NCI-H128 (cell line): Measurements from ENCODE around the gene SLC39A7.

Experiments
- DNase-seq: peaks from one replicate; lab custom pipeline; 2025; ENCODE audit not compliant: unreplicated experiment; lab: John Stamatoyannopoulos, UW

Gene SLC39A7

DNA sequence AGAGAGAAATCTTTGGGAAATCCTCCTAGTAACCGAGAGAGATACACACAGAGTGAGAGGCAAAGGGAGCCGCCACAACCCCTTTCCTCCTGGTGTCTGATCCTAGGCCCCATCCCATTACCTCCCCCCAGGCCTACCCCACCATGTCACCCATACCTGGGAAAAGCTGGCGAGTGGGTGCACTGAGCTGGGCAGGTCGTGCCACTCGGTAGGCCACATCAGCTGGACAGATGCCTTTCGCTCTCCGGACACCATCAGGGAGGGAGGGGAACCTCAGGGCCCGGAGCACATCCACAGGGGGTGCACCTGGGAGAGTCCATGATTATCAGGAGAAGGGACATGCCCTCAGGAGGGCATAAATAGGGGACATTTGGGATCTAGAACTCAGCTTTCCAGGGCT lies 11.5 kb upstream of the SLC39A7 start:
- no peak for DNase-seq

DNA sequence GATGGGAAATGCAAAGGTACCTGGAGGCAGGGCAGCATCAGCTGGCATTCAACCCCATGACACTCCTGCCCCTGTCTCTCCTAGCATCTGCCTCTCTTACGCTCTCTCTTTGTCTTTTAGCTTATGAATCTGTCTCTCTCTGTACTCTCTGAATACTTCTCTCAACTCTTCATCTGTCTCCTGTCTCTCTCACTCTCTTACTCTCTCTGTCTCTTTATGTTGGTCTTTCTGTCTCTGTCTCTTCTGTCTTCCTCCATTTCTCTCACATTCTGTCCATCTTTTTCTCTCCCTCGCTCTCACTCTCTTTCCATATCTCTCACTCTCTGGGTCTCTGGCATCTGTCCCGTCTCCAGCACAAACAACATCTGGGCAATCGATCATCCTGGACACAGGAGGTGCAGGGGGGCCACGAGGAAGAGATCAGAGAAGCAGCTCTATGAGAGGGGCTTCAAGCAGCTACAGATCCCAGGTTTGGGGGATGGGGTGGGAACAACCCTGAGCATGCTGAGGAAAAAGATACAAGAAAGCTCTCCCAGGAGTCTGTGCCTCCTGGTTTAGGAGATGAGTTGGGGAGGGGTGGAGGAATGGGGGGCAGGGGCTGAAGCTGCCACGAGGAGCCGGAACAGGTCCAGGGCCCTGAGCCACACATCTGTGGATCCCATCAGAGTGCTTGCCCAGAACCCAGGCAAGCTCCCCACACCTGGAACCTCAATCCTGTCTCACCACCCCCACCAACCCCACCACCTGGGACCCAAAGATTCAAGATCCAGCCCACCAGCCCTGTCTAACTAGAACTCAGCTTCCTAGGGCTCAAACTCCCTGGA lies 10.8 kb upstream of the SLC39A7 start:
- no peak for DNase-seq

DNA sequence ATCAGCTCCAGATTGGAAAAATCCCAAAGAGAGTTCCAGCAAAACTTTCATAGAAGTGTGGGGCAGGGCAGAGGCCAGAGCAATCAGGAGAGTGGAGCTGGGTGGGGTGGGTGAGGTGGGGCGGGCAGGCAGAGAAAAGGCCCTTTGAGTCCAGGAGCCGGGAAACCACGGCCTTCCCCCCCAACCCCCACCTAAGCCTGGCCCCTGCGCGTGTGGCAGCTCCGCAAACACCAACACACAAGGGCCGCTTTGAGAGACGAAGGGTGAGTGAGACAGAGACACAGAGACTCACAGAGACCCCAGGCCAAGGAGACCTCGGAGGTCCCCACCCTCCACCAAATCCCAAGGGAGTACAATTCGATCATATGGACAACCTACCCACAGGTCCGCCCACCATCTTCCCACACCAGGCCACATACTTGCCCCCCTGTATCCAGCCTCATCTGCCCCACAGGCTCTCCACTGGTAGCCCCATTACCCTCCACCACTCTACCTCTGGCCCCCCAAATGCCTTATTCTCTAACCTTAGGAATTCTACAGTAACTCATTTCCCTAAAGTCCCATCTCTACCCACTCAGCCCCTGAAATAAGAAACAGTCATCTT lies 10.1 kb upstream of the SLC39A7 start:
- DNase-seq, result no peak

DNA sequence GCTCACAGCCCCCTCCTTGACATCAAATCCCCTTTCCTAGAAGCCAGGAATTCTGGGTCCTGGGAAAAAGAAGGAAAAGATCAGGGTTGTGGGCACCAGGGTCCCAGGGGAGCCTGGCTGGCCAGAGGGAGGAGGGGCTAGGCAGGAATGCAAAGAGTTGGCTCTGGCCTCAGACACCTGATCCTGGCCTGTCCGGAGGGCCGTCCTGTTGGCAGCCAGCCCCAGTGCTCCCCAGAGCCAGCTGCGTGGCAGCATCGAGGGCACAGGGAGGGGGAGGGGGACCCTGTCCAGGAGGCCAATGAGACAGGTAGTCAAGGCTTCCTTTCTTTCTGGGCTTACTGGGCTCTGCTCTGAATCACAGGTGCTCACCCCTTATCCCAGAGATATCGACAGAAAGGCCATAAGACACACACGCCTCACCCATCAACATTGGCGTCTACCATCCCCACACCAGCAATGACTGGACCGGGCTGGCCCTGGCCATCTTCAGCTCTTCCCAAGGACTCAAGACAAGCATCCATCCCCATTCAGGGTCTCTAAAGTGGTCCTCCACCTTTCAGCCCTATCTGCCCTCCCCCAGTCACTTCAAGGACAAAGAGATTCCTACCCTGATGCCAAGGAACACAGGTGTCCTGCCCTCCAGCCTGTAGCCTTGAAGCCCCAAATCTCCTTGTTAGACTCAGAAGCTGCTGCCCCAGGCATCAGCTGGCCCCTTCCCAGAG lies 9.1 kb upstream of the SLC39A7 start:
- no peak for DNase-seq

DNA sequence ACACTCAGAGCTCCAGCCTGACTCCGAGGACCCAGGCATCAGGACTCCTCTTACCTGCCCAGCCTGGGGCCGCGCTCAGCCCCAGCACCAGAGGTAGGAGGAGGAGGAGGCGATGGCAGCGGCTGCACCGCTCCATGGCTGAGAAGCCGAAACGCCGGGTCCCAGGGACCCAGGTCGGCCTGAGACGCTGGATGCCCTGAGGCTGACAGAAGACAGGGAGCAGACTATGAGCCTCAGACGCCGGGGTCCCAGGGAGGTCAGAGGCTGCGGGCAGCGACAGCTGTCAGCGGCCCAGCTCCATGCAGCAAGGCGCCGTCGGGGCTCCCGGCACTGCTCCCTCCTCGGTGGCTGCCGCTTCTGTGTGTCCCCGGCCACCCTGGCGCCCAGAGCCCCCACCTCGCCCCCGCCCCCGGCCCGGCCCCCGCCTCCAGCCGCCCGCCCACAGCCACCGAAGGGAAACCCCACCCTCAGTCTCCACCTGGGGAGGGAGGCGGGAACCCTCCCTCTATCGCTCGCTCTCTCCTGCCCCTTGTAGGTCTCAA lies 8.5 kb upstream of the SLC39A7 start, which contains the start of gene COL11A2:
COL11A2 (minus strand) TSS at position 363 of the 542 bp plus-strand sequence; CDS start at position 136, 227 bp downstream.
- DNase-seq, result no peak

DNA sequence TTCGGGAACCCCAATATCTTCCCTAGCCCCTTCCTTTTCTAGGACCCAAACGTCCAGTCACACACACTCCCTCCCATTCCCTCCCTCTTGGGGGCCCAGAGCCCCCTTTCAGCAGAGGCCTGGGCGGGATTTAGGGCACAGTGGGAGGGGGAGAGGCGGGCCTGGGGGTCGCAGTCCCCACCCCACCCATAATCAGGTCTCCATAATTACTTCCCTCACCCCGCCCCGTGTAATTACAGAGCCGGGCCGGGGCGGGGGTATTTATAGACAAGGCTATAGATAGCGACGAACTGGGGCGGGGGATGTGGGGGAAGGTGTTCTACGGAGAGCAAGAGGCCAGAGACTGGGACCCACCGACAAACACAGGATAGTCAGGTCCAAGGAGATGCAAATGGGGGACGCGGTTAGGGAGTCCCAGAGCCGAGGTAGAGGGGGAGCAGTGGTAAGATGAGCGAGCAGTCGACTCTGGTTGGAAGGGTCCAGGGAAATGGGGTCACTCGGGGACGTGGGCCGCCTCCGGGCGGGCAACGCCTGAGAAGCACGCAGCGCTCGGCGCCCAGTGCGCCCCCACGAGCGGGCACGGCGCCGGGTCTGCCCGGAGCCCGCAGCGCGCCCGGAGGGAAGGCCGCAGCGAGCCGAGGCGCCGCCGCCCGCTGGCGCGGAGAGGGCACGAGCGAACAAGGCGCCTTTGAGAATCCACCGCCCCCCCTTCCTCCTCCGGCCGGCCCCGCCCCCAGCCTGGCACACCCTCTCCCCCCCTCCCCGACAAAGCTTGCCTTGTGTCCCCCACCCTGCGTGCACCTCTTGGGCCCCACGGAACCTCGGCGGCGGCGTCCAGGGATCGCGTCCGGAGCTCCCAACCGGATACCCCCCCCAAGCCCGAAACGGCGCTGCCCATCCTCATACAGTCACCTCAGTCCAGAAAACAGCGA lies 7.7 kb upstream of the SLC39A7 start:
- no peak for DNase-seq

DNA sequence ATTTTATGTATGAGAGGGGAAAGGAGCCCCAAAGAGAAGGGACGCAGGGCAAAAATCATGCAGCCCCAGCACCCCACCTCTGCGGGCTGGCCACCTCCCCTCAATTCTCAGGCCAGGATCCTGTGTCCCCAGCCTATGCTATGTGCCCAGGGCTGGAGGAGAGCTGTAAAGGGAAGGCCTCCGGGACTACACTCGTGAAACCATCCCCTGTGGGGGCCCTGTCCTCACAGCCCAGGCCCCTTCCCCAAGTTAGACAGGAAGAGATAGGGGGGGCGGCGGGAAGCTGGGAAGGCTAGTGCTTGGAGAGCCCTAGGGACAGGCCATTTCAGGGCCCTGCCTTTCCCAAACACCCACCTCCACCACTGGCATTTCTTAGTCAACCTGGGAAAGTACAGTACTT lies 7.0 kb upstream of the SLC39A7 start:
- no peak for DNase-seq

DNA sequence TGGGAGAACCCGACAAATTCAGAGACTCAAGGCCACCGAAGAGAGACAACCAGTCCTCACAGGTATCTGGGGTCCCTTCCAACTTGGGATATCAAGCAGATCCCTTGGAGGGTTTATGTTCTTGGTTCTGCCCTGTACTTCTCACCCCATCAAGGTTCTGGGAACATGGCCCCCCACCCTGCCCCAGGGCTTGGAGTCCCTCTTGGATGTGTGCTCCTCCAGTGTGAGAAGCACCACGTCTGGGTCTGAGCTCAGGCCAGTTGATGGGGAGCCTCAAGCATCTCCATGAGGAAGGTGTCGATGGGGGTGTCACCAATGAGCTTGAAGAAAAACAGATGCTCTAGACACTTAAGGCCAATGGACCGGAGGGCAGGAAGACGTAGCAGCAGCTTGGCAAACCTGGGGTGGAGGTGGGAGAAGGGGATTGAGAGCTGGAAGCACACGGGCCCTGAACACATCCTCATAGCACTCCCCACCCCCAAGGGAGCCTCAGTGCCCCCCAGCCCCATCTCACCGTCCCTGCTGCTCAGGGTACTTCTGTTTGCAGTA lies 6.2 kb upstream of the SLC39A7 start:
- DNase-seq, result no peak

DNA sequence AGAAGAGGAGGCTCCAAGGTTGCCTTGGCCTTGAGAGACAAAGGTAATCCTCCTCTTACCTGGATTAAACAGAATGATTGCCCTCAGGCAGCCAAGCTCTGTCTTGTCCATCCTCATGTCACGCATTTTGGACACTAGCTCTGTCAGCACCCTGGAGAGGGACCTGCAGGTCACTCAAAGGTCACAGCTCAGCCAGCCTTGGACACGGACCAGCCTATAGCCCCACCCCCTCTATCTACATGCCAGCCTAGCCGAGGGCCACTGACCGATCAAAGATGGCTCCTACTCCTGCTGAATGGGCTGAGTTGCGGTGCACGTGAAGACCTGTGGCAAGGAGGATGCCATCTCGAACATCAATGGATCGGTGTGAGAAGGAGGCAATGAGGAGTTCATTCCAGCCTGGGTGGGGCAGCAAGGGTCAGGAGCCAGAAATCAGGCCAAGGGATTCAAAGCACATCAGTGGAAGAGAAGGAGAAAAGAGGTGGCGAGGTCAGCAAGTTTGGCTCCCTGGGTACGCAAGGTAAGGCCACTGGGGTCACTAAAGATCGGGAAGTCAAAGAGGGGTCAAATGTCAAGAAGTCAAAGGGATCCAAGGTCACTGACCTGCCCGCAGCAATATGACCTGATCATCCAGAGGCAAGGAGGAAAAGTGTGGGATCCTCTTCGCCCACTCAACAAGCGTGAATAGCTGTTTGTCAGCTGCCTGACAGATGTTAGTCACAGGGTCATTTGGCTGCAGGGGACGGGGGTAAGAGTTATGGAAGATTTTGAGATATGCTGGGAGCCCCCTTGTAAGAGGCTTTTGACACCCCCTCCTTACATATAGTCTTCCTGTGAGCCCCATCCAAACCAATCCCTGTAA lies 5.1 kb upstream of the SLC39A7 start:
- no peak for DNase-seq

DNA sequence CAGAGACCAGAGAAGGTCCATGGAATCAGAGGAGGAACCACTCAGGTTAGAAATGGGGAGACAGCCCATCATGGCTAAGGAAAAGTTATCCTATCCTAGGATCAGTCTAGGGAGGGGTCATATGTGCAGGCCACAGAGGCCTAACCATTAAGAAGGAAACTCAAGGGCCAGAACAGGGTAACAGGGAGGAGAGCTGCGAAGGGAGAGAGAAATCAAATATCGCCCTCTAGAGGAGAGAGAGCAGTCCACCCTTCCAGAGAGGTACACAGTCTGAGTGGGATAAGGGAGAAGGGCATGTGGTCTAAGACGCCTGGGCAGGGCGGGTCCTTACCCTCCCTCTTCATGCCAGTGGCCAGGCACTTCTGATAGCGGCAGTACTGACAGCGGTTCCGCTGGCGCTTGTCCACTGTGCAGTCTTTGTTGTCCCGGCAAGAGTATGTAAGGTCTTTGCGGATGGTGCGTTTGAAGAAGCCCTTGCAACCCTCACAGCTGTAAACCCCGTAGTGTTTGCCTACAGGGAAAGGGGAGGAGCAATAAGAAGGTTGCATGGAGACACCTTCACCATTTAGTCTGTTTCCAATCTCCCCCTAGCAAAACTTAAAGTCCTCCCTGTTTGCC lies 3.1 kb upstream of the SLC39A7 start:
- DNase-seq, result no peak

DNA sequence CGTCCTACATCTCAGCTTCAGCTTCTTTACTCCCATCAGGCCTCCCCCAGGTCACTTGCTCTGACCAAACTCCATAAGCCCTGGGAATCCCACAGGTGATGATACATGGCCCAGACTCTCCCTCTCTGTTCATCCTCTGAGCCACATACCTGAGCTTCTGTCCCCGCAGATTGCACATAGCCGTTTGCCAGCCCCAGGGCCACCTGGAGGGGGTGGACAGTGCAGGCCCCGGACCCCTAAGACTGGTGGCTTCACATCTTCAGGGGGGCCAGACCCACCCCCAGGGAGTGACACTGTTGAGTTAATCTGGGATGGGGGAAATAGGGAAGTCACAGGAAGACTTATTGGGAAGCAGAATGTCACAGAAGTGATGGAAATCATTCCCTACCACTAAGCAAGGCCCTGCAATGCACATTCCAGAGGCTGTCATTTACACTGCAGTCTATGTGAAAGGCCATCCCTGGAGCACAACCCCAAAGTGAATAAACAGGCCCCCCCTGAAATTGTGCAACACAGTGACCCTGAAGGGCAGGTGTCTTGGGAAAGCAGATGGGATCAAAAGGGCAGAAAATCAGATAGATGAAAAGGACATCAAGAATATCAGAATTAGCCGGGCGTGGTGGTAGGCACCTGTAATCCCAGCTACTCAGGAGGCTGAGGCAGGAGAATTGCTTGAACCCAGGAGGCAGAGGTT lies 2.4 kb upstream of the SLC39A7 start:
- DNase-seq, result no peak

DNA sequence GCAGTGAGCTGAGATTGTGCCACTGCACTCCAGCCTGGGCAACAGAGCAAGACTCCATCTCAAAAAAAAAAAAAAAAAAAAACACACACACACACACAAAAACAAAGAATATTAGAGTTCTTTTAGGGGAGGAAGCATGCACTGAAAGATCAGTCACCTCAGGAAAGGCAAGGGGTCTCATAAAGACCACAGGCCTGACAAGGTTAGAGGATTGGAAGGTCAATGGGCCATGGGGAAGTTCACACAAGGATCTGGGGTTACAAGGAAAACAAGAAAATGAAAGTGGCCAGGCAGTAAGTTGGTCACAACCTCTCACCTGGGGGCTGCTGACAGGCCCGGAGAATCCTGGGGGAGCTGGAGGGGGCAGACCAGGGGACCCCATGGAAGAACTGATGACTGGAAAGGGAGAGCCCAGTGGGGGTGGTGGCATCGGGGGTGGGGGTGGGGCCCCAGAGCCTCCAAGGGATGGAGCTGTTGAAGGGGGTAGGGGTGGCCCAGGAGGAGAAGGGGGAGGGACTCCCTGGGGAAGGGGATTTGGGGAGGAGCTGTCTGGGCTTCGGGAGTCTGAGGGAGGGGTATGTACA lies 1.7 kb upstream of the SLC39A7 start:
- no peak for DNase-seq

DNA sequence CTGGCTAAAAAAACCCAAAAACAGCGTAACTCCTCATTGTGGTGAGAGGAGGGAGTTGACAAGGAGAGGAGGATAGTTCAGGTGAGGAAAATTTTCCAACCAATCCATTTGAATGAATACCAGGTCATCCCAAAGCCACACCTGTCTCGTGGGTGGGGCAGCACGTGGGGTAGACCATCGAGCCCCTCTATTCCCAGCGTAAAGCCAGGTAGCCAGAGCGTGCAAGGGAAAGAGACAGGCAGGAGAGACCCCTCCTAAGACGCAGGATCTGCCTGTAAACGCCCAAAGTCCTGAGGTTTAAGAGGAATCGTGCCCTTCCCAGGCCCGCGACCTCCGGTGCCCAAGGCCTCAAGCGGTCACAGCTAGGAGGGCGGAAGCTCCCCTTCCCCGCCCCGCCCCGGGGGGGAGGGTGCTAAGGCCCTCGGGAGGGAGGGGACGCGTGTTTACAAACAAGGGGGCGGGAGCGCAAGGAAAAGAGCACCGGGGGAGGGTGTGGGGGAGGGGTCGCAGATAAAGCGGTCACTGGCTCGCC lies 914 bp upstream of the SLC39A7 start:
- DNase-seq, result no peak

DNA sequence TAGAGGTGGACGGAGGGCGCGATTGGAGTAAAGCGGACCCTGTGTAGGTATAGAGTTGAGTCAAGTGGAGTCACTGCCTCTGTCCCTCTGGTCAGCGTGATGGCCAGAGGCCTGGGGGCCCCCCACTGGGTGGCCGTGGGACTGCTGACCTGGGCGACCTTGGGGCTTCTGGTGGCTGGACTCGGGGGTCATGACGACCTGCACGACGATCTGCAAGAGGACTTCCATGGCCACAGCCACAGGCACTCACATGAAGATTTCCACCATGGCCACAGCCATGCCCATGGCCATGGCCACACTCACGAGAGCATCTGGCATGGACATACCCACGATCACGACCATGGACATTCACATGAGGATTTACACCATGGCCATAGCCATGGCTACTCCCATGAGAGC lies 479 bp downstream of the SLC39A7 start:
- DNase-seq, result no peak

DNA sequence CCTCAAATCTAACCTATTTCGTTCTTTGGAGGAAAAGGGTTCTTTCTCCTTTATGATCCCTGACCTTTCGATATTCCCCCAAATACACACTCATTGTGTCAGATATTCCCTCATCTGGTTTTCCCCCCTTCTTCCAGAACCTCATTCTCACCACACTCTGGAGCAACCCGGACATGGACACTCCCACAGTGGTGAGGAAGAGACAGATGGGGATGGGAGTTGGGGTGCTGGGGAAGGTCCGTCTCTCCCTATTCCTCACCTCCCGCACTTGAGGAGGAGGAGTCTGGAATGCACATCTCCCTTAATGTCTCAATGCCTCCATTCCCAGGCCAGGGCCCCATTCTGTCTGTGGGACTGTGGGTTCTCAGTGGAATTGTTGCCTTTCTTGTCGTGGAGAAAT lies 1.3 kb downstream of the SLC39A7 start:
- no peak for DNase-seq

DNA sequence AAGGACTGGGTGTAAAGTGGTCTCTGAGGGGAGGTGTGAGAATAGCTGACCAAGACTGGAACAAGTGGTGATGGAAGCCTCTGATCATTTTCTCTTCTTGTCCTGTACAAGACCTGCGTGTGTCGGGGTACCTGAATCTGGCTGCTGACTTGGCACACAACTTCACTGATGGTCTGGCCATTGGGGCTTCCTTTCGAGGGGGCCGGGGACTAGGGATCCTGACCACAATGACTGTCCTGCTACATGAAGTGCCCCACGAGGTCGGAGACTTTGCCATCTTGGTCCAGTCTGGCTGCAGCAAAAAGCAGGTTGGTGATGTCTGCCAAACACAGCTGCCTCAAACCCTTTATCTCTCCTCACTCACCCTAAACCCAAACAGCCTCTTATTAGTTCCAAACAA lies 2.1 kb downstream of the SLC39A7 start:
- DNase-seq, result no peak

DNA sequence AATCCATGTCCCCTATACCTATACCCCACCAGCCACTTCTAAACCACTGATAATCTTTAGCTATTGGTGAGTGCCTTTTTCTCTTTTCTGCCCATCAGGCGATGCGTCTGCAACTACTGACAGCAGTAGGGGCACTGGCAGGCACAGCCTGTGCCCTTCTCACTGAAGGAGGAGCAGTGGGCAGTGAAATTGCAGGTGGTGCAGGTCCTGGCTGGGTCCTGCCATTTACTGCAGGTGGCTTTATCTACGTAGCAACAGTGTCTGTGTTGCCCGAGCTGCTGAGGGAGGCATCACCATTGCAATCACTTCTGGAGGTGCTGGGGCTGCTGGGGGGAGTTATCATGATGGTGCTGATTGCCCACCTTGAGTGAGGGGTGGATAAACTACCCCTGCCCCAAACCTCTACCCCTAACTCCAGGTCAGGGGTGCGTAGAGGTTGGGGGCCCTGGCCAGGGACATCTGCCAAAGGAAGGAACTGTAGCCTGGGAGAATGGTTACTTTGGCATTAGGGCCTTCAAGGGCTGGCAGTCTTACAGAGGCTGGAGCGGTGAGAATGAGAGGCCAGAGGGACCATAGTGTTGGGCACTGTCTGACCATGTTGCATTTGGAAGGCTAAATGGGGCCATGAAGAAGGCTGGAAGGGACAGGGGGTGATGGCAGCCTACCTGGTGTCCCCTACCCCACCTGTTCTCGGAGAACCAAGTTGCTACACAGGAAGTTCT lies 2.9 kb downstream of the SLC39A7 start:
- no peak for DNase-seq
